Smooth muscle cell (in vitro differentiated cells): Measurements from ENCODE around the gene ZNF281. TPM values are rescaled to one million over a fixed set of nuclear protein-coding genes. Genes with fewer than 3 reads are reported as not detected.
A peak's percentile ranks its signal among the peaks of the same experiment; 100 is the strongest.

Experiments
- DNase-seq: peaks from one replicate; lab custom pipeline; 2025; ENCODE audit not compliant: unreplicated experiment; lab: John Stamatoyannopoulos, UW
- H2AFZ ChIP-seq: fragments of 200-600 bp; sonication (generic); 2 replicates; pipeline ENCODE4 v1.6.0; 2016; ENCODE audit warnings: antibody characterized with exemption, low read depth, mild to moderate bottlenecking
- H3F3A ChIP-seq: fragments of 200-600 bp; sonication (generic); 2 replicates; pipeline ENCODE4 v1.6.0; 2017; ENCODE audit warnings: antibody characterized with exemption, low read depth
- H3K27ac ChIP-seq: fragments of 200-600 bp; sonication (generic); 2 replicates; pipeline ENCODE4 v1.5.1; 2016; ENCODE audit warnings: low read depth, mild to moderate bottlenecking
- H3K27me3 ChIP-seq: fragments of 200-600 bp; sonication (generic); 2 replicates; pipeline ENCODE4 v1.6.1; 2016; ENCODE audit warnings: low read depth, mild to moderate bottlenecking
- H3K36me3 ChIP-seq: fragments of 200-600 bp; sonication (generic); 2 replicates; pipeline ENCODE4 v1.5.1; 2016; ENCODE audit warnings: low read depth
- H3K4me1 ChIP-seq: fragments of 200-600 bp; sonication (generic); 2 replicates; pipeline ENCODE4 v1.5.1; 2016; ENCODE audit warnings: low read depth
- H3K4me2 ChIP-seq: fragments of 200-600 bp; sonication (generic); 2 replicates; pipeline ENCODE4 v1.6.0; 2016; ENCODE audit warnings: mild to moderate bottlenecking
- H3K4me3 ChIP-seq: fragments of 200-600 bp; sonication (generic); 2 replicates; pipeline ENCODE4 v1.5.1; 2016; ENCODE audit warnings: mild to moderate bottlenecking
- H3K79me2 ChIP-seq: fragments of 200-600 bp; sonication (generic); 2 replicates; pipeline ENCODE4 v1.6.0; 2016; ENCODE audit warnings: low read depth, mild to moderate bottlenecking
- H3K9ac ChIP-seq: fragments of 200-600 bp; sonication (generic); 2 replicates; pipeline ENCODE4 v1.6.0; 2016; ENCODE audit warnings: low read depth
- H3K9me3 ChIP-seq: fragments of 200-600 bp; sonication (generic); replicated peaks from 2 replicates; pipeline ENCODE4 v1.5.1; 2016; ENCODE audit warnings: low read depth
- H4K20me1 ChIP-seq: fragments of 200-600 bp; sonication (generic); 2 replicates; pipeline ENCODE4 v1.6.0; 2016; ENCODE audit warnings: low read depth
- WGBS: methylation state at CpG from one replicate; pipeline ENCODE4 v1.1.7; 2016; ENCODE audit warnings: low lambda C conversion rate; 5-methylcytosine and 5-hydroxymethylcytosine counted together
- polyA plus RNA-seq: library from polyadenylated mRNA; unstranded; fragments of >200 nt; fragmentation: Nextera tagmentation; extraction: Ambion mirVana; gene quantifications from 2 replicates; pipeline ENCODE4 v1.2.1, GENCODE V29; 2016
- total RNA-seq: library from RNA; depleted of rRNA; stranded (reverse); fragments of >200 nt; gene quantifications from 2 replicates; pipeline ENCODE4 v1.2.3, GENCODE V29; 2014
- TF ChIP-seq, protein P1 (sequence below): fragments of 200-600 bp; sonication (generic); IDR thresholded peaks from 2 replicates; pipeline ENCODE4 v1.5.1; 2017; ENCODE audit warnings: borderline replicate concordance, mild to moderate bottlenecking, antibody characterized with exemption; ENCODE audit not compliant: insufficient read depth, poor library complexity, severe bottlenecking

The ZNF281 gene
- total and polyA plus RNA-seq, 2 experiments from 2014 or later: 34.4 to 59.4 TPM

DNA sequence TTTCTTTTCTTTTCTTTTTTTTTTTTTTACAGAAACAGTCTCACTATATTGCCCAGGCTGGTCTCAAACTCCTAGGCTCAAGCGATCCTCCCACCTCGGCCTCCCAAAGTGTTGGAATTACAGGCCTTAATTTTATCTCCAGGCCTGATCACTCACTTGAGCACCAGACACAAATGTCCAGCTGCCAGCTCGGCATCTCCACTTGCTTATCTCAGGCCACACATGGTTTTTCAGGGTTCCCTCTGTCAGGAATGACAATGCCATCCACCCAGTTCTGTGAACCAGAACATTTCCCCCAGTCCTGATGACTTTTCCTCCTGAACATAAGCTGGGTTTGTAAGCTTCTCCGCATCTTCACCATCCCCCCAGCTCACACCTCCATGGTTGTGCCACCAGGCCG is 44.6 kb upstream of the ZNF281 start:
- no peak for DNase-seq
- Histone ChIP-seq H3K79me2 (no peaks in the 10 kb centered on the region), H3K9me3 (no peaks in the 10 kb centered on the region), H4K20me1 (no peaks in the 10 kb centered on the region), H3K4me3 (no peak overlapping the region), H3F3A (no peaks in the 10 kb centered on the region), H3K27me3 (no peaks in the 10 kb centered on the region), H2AFZ (no peak overlapping the region), H3K27ac (no peak overlapping the region), H3K36me3 (no peaks in the 10 kb centered on the region), H3K9ac (no peak overlapping the region), H3K4me2 (no peak overlapping the region), H3K4me1 (peaks cover 5% of the 10 kb centered on the region)
- TF ChIP-seq, protein P1, sequence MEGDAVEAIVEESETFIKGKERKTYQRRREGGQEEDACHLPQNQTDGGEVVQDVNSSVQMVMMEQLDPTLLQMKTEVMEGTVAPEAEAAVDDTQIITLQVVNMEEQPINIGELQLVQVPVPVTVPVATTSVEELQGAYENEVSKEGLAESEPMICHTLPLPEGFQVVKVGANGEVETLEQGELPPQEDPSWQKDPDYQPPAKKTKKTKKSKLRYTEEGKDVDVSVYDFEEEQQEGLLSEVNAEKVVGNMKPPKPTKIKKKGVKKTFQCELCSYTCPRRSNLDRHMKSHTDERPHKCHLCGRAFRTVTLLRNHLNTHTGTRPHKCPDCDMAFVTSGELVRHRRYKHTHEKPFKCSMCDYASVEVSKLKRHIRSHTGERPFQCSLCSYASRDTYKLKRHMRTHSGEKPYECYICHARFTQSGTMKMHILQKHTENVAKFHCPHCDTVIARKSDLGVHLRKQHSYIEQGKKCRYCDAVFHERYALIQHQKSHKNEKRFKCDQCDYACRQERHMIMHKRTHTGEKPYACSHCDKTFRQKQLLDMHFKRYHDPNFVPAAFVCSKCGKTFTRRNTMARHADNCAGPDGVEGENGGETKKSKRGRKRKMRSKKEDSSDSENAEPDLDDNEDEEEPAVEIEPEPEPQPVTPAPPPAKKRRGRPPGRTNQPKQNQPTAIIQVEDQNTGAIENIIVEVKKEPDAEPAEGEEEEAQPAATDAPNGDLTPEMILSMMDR: no peak
- WGBS: 68% methylated on average over 5 of the region's 5 CpGs

DNA sequence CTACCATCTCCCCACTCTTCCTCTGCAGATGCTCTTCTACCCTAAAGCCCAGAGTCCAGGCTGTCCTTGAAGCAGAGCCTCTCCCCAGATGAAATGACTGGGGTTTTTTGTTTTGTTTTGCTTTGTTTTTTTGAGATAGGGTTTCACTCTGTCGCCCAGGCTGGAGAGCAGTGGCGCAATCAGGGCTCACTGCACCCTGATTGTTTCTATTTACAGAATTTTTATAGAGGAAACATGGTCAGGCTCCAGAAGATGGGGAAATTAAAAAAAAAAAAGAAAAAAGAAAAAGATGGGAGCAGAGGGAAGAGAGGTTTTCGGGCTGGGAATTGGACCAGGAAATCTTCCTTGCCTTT is 43.7 kb upstream of the ZNF281 start:
- TF ChIP-seq, protein P1: no peak
- Histone ChIP-seq H4K20me1 (no peaks in the 10 kb centered on the region), H3K27ac (no peak overlapping the region), H2AFZ (peak overlapping the region; percentile 51), H3K4me1 (peaks cover 5% of the 10 kb centered on the region), H3K9ac (no peak overlapping the region), H3K79me2 (no peaks in the 10 kb centered on the region), H3K4me3 (no peak overlapping the region), H3K36me3 (no peaks in the 10 kb centered on the region), H3K9me3 (no peaks in the 10 kb centered on the region), H3K27me3 (no peaks in the 10 kb centered on the region), H3K4me2 (peak overlapping the region; percentile 2), H3F3A (no peaks in the 10 kb centered on the region)
- DNase-seq: no peak
- WGBS: 53% methylated on average over 3 of the region's 3 CpGs

DNA sequence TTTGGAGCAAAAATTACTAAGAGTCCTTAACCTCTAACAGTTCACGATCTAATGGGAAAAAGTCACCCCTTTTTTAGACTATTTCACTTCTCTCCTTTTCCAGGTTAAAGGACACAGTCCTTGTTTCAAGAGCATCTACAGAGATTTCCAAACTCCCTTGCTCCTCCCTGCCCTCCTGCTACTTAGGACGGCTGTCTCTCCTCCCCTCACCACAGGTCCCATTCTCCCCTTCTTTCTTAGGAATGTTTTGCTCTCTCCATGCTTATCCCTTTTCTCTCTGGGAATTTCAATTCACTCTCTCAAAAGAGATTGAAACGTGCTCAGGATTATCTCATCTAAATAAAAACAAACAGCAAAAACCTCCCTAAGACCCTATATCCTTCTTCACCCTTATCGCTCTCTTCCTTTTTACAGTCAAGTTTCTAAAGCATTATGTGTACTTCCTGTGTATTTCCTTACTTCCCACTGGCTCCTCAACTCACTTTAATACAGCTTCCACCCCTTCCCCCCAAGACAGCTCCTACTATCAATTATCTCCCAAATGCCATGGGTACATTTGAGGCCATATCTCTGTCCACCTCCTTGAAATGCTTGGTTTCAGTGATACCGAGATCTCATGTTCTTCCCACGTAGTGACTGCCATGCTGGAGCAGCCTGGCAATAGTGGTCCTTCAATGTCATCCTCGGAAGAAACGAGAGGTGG is 43.2 kb upstream of the ZNF281 start:
- TF ChIP-seq, protein P1: no peak
- Histone ChIP-seq H3K9ac (no peak overlapping the region), H3K36me3 (no peaks in the 10 kb centered on the region), H3K27me3 (no peaks in the 10 kb centered on the region), H3K4me3 (no peak overlapping the region), H2AFZ (peak overlapping the region; percentile 51), H3K79me2 (no peaks in the 10 kb centered on the region), H3F3A (no peaks in the 10 kb centered on the region), H3K4me1 (peaks cover 5% of the 10 kb centered on the region), H3K9me3 (no peaks in the 10 kb centered on the region), H3K4me2 (peak overlapping the region; percentile 2), H4K20me1 (no peaks in the 10 kb centered on the region), H3K27ac (no peak overlapping the region)
- DNase-seq: no peak
- 63% methylated on average over 8 of the region's 8 CpGs for WGBS
